ENCODE measurements around the gene MRPS27. TPM values are rescaled to one million over a fixed set of nuclear protein-coding genes. Genes with fewer than 3 reads are reported as not detected.

MRPS27 gene
- total and polyA plus RNA-seq, 10 donors: 23.5 to 55.5 (median 42.6) TPM

DNA sequence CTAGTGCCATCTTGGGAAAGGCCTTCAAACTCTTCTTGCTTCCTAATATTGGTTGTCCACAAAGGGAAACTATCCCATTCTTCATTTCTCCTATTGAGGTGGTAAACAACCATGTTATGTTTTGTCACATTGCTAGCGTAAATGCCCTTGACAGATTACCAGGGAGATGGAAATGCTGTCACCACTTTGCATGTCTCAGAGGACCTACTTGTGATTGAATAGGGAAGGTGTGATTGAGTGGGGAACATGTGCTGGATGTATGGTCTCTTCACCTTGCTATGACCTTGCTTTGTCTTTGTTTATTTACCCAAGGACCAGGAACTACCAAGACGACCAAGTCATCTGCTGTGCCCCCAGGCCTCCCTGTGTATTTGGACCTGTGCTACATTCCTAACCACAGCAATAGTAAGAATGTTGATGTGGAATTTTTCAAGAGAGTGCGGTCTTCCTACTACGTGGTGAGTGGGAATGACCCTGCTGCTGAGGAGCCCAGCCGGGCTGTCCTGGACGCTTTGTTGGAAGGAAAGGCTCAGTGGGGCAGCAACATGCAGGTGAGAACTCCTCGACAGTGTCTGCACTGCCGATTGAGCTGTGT lies 116.7 kb downstream of the MRPS27 start:
- Histone ChIP-seq H3K4me3 (no peak overlapping the region), H3K4me1 (no peaks in the 10 kb centered on the region), H3K36me3 (peaks cover 0 to 12% (median 0%) of the 10 kb centered on the region in 6 donors), H3K9me3 (no peaks in the 10 kb centered on the region), H3K27ac (no peak overlapping the region), H3K27me3 (replicated peaks in 1 of 7) (no peaks in the 10 kb centered on the region)
- WGBS, 5 donors: 89 to 94% (median 92%) methylated on average over 8 of the region's 8 CpGs
- TF ChIP-seq, protein P1, sequence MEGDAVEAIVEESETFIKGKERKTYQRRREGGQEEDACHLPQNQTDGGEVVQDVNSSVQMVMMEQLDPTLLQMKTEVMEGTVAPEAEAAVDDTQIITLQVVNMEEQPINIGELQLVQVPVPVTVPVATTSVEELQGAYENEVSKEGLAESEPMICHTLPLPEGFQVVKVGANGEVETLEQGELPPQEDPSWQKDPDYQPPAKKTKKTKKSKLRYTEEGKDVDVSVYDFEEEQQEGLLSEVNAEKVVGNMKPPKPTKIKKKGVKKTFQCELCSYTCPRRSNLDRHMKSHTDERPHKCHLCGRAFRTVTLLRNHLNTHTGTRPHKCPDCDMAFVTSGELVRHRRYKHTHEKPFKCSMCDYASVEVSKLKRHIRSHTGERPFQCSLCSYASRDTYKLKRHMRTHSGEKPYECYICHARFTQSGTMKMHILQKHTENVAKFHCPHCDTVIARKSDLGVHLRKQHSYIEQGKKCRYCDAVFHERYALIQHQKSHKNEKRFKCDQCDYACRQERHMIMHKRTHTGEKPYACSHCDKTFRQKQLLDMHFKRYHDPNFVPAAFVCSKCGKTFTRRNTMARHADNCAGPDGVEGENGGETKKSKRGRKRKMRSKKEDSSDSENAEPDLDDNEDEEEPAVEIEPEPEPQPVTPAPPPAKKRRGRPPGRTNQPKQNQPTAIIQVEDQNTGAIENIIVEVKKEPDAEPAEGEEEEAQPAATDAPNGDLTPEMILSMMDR (IDR thresholded peaks at IDR 0.05 in 8 of 11, conservative IDR thresholded peaks at IDR 0.05 in 3 of 11): no peak
- TF ChIP-seq POLR2A (IDR thresholded peaks at IDR 0.05) (no peak), POLR2AphosphoS5 (IDR thresholded peaks at IDR 0.05) (no peak)
- intact Hi-C loops (cut with DNase I; ENCODE audit: low total_unique reads): no loop called here
- no peak for DNase-seq

DNA sequence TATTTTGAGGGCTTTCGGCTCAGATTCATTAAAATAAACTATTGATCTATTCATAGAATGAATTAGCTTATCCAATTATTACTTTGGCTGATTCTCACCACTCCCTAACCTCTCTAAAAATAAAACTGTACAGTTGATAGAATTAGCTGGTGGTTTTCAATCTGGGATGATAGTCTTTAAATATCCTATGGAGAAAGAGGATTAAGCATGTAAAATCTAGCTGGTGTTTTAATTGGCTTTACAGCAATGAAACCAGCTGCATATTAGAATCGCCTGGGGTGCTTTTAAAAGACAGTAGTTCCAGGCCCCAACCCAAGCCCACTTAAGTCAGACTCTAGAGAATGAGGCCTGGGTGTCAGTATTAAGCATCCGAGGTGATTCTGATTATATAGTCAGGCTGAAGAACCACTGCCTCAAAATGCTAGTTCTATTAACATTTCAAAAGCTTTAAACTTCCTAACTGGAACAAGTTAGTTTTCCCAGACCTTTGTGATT lies 117.7 kb downstream of the MRPS27 start:
- Histone ChIP-seq H3K36me3 (peaks cover 0 to 12% (median 0%) of the 10 kb centered on the region in 6 donors), H3K4me3 (no peak overlapping the region), H3K27me3 (replicated peaks in 1 of 7) (no peaks in the 10 kb centered on the region), H3K27ac (no peak overlapping the region), H3K9me3 (no peaks in the 10 kb centered on the region), H3K4me1 (no peaks in the 10 kb centered on the region)
- intact Hi-C loops (cut with DNase I; ENCODE audit: low total_unique reads): no loop called here
- 87 to 95% (median 90%) methylated on average over 3 of the region's 3 CpGs for WGBS, 5 donors
- TF ChIP-seq, protein P1 (IDR thresholded peaks at IDR 0.05 in 8 of 11, conservative IDR thresholded peaks at IDR 0.05 in 3 of 11): no peak
- DNase-seq: no peak

GRCh38 chr5:72199681-72200080 lies 120.4 kb downstream of the MRPS27 start:
- TF ChIP-seq, protein P1 (IDR thresholded peaks at IDR 0.05 in 8 of 11, conservative IDR thresholded peaks at IDR 0.05 in 3 of 11): no peak
- TF ChIP-seq POLR2A (IDR thresholded peaks at IDR 0.05) (no peak), POLR2AphosphoS5 (IDR thresholded peaks at IDR 0.05) (no peak)
- WGBS, 5 donors: 93 to 96% (median 96%) methylated on average over 12 to 15 of the region's 15 CpGs
- intact Hi-C loops (cut with DNase I; ENCODE audit: low total_unique reads): no loop called here
- Histone ChIP-seq H3K36me3 (peaks cover 0 to 12% (median 0%) of the 10 kb centered on the region in 6 donors), H3K4me3 (no peak overlapping the region), H3K4me1 (no peaks in the 10 kb centered on the region), H3K27me3 (replicated peaks in 1 of 7) (peaks cover 0 to 11% (median 0%) of the 10 kb centered on the region in 7 donors), H3K9me3 (no peaks in the 10 kb centered on the region), H3K27ac (no peak overlapping the region)
- DNase-seq: no peak

GRCh38 chr5:72197393-72197792 lies 122.6 kb downstream of the MRPS27 start:
- 92 to 97% (median 95%) methylated on average over 5 of the region's 5 CpGs for WGBS, 5 donors
- H3K4me3 ChIP-seq: no peak overlapping the region
- H3K4me1 ChIP-seq: no peaks in the 10 kb centered on the region
- H3K36me3 ChIP-seq: no peaks in the 10 kb centered on the region
- H3K27ac ChIP-seq: no peak overlapping the region
- no peaks in the 10 kb centered on the region for H3K9me3 ChIP-seq
- TF ChIP-seq, protein P1 (IDR thresholded peaks at IDR 0.05 in 8 of 11, conservative IDR thresholded peaks at IDR 0.05 in 3 of 11): no peak
- no peak for TF ChIP-seq POLR2A (IDR thresholded peaks at IDR 0.05)
- no peak for TF ChIP-seq POLR2AphosphoS5 (IDR thresholded peaks at IDR 0.05)
- no peak for DNase-seq
- intact Hi-C loops (cut with DNase I; ENCODE audit: low total_unique reads): no loop called here
- H3K27me3 ChIP-seq (replicated peaks in 1 of 7): peaks cover 0 to 19% (median 0%) of the 10 kb centered on the region in 7 donors

Data from spleen (tissue), 11 donors.